Mucosa of stomach (tissue), 1 donor: Measurements from ENCODE around the gene RALA.

Experiments used
- H3K27me3 ChIP-seq: one replicate; pipeline ENCODE4 v1.7.0; 2013; ENCODE audit warnings: mild to moderate bottlenecking, low read length; ENCODE audit not compliant: control insufficient read depth, insufficient read depth
- H3K36me3 ChIP-seq: one replicate; pipeline ENCODE4 v1.7.0; 2013; ENCODE audit warnings: low read length; ENCODE audit not compliant: control insufficient read depth, insufficient read depth
- H3K4me1 ChIP-seq: one replicate; pipeline ENCODE4 v1.7.0; 2013; ENCODE audit warnings: mild to moderate bottlenecking, low read length; ENCODE audit not compliant: control insufficient read depth, insufficient read depth
- H3K4me3 ChIP-seq: one replicate; pipeline ENCODE4 v1.7.0; 2013; ENCODE audit warnings: low read length
- H3K9ac ChIP-seq: one replicate; pipeline ENCODE4 v1.7.0; 2013; ENCODE audit warnings: mild to moderate bottlenecking, low read length, moderate library complexity
- H3K9me3 ChIP-seq: one replicate; pipeline ENCODE4 v1.7.0; 2013; ENCODE audit warnings: mild to moderate bottlenecking, low read length, moderate library complexity; ENCODE audit not compliant: control insufficient read depth
- donor health status: Pancreatic carcinoma.

Gene RALA

DNA sequence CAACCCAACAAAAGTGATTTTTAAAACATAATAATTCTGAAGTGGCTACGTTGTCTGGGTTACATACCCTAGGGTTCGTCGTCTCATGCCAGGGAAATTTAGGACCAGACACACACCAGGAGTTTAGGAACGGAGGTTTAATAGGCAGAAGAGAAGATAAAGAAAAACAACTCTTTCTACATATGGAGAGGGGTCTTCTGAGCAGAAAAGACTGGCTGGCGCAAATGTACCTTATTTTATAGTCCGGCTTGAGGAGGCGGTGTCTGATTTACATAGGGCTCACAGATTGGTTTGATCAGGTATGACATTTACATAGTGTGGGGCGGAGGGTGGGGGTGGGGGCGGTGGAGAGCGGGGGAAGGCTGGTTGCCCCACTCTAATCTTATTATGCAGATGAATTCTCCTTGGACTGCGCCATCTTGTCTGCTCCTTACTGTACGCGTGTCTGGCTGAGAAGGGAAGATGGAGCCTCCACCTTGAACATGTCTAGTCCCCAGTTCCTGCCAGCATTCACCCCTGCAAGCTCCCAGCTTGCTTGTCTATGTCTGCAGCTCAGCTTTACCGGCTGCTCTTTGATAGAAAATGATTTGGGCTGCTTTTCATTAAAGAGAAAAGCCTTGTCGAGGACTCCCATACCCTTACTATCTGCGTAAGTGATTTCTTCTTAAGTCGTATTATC lies 98.7 kb downstream of the RALA start:
- H3K4me1 ChIP-seq: peaks cover 21% of the 10 kb centered on the region
- no peak overlapping the region for H3K9ac ChIP-seq
- no peaks in the 10 kb centered on the region for H3K9me3 ChIP-seq
- no peak overlapping the region for H3K4me3 ChIP-seq
- no peaks in the 10 kb centered on the region for H3K27me3 ChIP-seq
- no peaks in the 10 kb centered on the region for H3K36me3 ChIP-seq

DNA sequence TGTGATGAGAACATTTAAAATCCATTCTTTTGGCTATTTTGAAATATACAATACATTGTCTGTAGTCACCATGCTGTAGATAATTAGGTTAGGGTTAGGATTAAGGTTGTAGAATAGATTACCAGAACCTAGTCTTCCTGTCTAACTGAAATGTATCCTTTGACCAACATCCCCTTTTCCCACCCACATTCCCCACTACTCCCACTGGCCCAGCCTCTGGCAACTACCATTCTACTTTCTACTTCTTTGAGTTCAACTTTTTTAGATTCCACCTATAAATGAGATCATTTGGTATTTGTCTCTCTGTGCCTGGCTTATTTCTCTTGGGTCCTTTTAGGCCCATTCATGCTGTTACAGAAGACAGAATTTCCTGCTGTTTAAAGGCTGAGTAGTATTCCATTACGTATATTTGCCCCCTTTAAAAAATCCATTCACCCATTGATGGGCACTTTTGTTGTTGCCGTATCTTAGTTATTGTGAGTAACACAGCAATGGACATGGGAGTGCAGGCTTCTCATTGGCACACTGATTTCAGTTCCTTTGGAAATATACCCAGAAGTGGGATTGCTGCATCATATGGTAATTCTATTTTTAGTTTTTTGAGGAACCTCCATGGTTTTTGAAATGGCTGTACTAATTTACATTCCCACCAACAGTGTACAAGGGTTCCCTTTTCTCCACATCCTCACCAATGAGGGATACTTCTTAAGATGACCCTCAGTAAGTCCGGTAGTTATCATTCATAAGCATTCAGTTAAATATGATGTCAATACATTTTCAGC lies 104.0 kb downstream of the RALA start:
- H3K27me3 ChIP-seq: no peaks in the 10 kb centered on the region
- no peaks in the 10 kb centered on the region for H3K36me3 ChIP-seq
- H3K4me1 ChIP-seq: peaks cover 1% of the 10 kb centered on the region
- no peak overlapping the region for H3K9ac ChIP-seq
- no peak overlapping the region for H3K4me3 ChIP-seq
- no peaks in the 10 kb centered on the region for H3K9me3 ChIP-seq

DNA sequence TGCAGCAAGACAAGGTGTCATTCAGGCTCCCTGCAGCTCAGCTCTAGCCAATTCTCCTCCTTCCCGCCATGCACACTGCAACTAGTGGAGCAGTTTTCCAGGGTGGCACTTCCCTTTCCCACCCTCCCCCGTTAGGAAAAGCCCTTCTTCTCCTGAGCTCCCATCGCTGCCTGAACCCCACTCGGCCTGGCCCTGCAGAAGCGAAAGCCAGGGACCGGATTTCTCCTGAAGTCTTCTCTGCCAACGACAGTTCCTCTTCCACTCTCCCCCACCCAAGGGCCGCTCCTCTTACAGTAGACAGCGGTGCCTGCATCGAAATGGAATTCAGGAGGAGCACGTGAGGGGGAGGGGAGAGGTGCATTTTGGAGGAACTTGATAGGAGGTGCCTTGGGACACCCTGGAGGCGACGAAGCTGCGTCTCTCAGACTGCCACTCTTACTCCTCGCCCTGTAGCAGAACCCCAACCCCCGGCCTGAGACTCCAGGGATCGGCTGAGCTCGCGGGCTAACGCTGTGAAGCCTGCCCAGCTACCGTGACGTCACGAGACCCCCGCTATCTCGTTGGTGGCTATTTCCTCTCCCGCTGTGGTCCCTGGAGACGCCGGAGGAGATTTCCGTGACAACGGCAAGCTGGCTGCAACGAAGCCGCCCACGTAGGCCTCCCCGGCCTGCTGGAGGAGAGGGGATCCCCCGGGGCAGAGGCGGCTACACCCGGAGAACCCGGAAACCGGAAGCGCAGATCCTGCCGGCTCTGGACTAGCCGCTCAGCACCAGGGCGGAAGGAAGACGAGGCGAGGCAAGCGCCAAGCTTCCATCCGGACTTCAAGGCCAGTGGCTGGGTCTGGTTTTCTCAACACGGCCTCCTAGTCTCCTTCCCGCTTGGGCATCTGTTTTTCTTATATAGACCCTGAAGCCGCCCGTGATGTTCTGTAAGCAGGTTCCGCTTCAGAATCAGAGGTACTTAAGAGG lies 109.7 kb downstream of the RALA start:
- Histone ChIP-seq H3K4me1 (peaks cover 19% of the 10 kb centered on the region), H3K27me3 (no peaks in the 10 kb centered on the region), H3K4me3 (peak overlapping the region; percentile 39), H3K36me3 (no peaks in the 10 kb centered on the region), H3K9ac (peak overlapping the region; percentile 69), H3K9me3 (no peaks in the 10 kb centered on the region)

DNA sequence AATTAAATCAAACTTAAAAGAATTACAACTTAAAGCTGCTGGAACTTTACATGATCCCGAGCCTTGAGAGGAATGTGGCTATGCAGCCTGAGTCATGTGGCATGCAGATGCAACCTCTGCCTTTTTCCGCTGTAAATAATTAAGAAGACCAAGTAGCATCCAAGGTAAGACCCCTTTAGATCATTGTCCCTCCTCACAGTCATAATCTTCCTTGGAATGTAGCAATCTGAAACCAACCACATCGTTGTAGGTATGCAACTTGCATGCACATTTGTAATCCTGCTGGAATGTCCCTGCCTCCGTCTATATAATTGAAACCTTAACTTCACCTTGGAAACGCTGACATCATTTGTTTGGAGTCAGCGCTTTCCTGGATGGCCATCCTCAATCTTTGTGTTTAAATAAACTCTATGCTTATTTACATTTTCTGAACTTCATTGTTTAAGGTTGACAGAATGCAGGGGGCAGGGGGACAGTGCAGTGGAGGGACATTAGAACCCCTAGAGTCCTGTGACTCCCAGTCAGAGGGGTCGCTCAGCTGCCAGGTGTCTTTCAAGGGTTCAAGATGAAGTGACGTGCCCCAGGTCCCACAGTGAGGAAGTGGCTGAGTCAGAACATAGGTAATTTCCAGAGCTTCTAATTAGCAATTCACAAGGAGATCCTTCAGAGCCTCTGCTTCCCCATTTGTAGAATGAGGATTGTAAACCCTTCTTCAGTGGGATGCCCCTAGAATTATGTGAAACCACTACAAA lies 110.7 kb downstream of the RALA start:
- Histone ChIP-seq H3K36me3 (no peaks in the 10 kb centered on the region), H3K4me3 (peak overlapping the region; percentile 39), H3K9me3 (no peaks in the 10 kb centered on the region), H3K9ac (peak overlapping the region; percentile 69), H3K27me3 (no peaks in the 10 kb centered on the region), H3K4me1 (peaks cover 19% of the 10 kb centered on the region)

DNA sequence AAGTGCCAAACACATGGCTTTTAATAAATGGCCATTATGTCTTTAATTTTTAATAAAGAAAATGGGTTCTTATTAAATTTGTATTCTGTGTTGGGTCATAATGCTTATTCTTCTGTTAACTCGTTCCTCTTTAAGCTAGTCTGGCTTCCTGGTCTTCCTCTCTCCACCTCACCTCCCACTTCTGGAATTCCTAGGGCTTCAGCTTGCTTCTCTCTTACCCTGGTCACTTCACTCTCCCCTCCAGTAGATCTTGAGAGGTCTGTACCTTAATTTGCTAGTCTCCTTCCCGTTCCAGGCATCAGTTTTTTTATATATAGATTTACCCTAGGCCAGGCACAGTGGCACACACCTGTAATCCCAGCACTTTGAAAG lies 111.2 kb downstream of the RALA start:
- no peak overlapping the region for H3K4me3 ChIP-seq
- H3K9ac ChIP-seq: peak overlapping the region; percentile 69
- H3K4me1 ChIP-seq: peaks cover 19% of the 10 kb centered on the region
- H3K9me3 ChIP-seq: no peaks in the 10 kb centered on the region
- no peaks in the 10 kb centered on the region for H3K27me3 ChIP-seq
- no peaks in the 10 kb centered on the region for H3K36me3 ChIP-seq

DNA sequence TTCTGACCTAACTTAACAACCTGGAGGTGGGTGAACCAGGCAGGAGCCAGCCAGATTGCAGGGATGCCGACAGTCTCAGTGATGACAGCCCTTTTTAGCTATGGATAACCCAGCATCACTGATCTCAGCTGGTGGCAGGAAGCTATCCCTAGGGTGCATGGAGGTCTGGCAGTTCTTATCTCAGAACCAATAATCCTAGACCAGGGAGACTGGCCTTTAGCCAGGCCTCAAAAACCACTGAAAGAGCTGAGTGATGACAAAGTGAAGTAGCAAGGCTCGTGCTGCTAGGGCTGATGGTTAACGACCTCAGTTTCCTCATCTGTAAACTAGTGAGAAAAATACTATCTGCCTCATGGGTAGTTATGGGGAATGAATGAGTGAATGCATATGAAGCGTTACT lies 112.5 kb downstream of the RALA start:
- H3K4me3 ChIP-seq: no peak overlapping the region
- H3K4me1 ChIP-seq: peaks cover 19% of the 10 kb centered on the region
- no peaks in the 10 kb centered on the region for H3K9me3 ChIP-seq
- H3K36me3 ChIP-seq: no peaks in the 10 kb centered on the region
- no peak overlapping the region for H3K9ac ChIP-seq
- no peaks in the 10 kb centered on the region for H3K27me3 ChIP-seq

DNA sequence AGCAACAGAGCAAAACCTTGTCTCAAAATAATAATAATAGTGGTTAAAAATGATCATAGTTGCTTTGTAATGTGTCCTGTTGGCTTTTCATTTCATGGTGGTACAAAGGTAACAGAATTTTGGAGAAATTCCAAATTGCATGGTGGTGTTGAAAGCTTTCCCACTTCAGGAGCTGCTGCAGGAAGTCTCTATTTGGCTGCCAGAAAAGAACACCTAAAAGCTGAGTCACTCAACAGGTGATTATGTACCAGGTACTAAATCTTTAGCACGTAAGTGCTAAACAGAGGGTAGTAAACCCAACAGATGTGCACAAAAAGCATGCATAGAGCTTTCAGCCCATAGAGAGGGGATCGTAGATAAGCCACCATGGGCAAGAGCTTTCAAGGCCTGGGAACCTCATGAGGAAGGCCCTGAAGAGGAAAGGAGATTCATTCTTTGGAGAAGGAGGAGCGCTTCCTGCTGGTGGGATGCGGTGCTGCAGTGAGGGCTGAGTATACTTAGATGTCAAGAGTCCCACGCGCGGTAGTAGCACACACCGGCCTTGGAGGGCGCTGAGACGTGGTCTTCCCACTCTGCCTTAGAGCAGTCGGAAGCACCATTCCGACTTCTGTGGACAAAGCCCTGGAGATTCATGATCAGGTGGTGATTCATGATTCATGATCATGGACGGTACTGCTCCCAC lies 118.7 kb downstream of the RALA start:
- Histone ChIP-seq H3K4me3 (no peak overlapping the region), H3K4me1 (peaks cover 19% of the 10 kb centered on the region), H3K36me3 (no peaks in the 10 kb centered on the region), H3K9me3 (no peaks in the 10 kb centered on the region), H3K9ac (no peak overlapping the region), H3K27me3 (no peaks in the 10 kb centered on the region)

DNA sequence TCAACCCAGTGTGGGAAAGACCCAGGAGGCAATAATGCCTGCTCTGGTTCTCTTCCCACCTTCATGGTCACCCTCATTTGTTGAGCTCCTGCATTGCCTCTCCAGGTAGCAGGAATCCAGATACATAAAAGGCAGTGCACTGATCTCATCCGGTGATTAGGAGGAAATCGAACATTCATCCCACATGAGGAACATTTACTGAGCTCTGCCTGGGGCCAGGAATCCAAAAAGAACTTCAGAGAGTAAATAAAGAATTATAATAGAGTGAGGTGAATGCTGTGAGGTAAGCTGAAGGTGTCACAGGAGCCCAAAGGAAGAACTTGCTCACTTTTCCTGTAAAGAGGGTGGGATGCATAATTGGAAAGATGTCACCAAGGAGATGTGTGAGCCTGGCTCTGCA lies 121.2 kb downstream of the RALA start:
- Histone ChIP-seq H3K9ac (no peak overlapping the region), H3K9me3 (no peaks in the 10 kb centered on the region), H3K4me3 (no peak overlapping the region), H3K36me3 (no peaks in the 10 kb centered on the region), H3K4me1 (peaks cover 19% of the 10 kb centered on the region), H3K27me3 (no peaks in the 10 kb centered on the region)

DNA sequence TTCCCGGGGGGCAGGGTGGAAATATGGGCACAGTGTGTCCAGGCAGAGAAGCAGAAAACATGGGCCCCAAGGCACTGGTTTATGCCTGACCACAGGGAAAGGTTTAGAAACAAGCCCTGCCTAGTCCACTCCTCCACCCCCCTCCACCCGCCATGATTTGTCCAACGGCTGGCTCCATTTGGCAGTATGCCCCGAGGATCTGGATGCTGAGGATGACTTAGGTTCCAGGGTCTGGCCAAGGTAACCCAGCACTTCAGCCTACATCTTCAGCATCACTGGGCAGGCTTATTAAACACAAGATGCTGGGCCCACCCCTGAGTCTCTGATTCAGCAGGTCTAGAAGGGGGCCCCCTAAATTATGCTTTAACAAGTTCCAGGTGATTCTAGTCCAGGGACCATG lies 121.9 kb downstream of the RALA start:
- no peak overlapping the region for H3K4me3 ChIP-seq
- no peaks in the 10 kb centered on the region for H3K9me3 ChIP-seq
- H3K4me1 ChIP-seq: peaks cover 19% of the 10 kb centered on the region
- H3K27me3 ChIP-seq: no peaks in the 10 kb centered on the region
- no peak overlapping the region for H3K9ac ChIP-seq
- H3K36me3 ChIP-seq: no peaks in the 10 kb centered on the region

DNA sequence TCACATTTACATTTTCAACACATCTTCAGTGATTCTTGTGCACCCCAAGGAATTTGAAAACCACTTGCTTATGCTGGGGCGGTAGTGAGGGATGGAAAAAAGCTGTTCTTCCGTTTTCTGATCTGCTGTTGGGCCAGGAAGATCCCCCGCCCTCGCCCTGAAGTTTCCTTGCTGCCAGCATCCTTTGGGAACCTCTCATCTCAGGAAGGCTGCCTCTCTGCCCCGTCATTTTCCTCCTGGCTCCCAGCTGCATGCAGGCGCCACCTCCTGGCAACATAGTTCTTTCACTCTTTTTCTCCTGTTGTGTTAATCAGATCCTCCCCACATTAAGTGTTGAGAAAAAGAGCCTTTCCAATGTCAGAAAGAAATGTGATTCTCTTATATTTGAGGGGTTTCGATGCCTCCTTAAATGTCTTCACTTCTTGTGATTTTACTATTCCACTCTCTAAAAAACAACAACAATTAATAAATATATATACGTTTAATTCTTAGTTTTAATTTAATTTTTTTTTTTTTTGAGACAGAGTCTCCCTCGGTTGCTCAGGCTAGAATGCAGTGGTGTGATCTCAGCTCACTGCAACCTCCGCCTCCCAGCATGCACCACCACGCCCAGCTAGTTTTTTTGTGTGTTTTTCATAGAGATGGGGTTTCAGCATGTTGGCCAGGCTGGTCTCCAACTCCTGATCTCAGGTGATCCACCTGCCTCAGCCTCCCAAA lies 122.9 kb downstream of the RALA start:
- Histone ChIP-seq H3K9me3 (no peaks in the 10 kb centered on the region), H3K9ac (no peak overlapping the region), H3K4me1 (peaks cover 19% of the 10 kb centered on the region)

DNA sequence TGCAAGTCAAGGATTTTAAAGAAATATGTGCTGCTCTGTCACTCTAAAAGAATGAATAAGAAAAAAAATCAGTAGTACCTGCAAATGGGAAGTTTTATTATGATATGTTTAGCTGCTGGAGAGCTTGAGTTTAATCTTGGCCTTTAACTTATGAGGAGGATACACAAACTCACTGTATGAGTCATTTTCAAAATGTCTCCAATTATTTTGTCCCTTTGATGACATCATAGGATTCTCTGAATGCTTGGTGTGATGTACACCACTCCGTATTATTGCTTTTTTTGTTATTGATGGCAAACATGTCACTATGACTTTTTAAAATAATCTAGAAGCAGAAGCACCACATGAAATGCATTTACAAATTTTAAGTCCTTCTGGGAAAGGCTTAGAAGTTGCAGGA lies 125.8 kb downstream of the RALA start:
- H3K9ac ChIP-seq: no peak overlapping the region
- no peaks in the 10 kb centered on the region for H3K9me3 ChIP-seq

More for the DNA sequence above, 122.9 kb downstream of the RALA start:
- no peaks in the 10 kb centered on the region for H3K27me3 ChIP-seq
- no peak overlapping the region for H3K4me3 ChIP-seq
- no peaks in the 10 kb centered on the region for H3K36me3 ChIP-seq

More for the DNA sequence above, 125.8 kb downstream of the RALA start:
- H3K27me3 ChIP-seq: no peaks in the 10 kb centered on the region
- H3K4me1 ChIP-seq: peaks cover 11% of the 10 kb centered on the region
- H3K36me3 ChIP-seq: no peaks in the 10 kb centered on the region
- H3K4me3 ChIP-seq: no peak overlapping the region
